Liver (tissue), 2 donors: Measurements from ENCODE around the gene C1QL1.

ENCODE experiments used
- CTCF ChIP-seq: fragments of 150-350 bp; IDR thresholded peaks from 2 replicates; pipeline ENCODE4 v1.5.1; 2017; ENCODE audit warnings: improper control_type of control experiment, low read depth, low read length; ENCODE audit not compliant: missing input control
- TF ChIP-seq, protein P1 (sequence below): IDR thresholded peaks from 2 replicates; pipeline ENCODE4 v1.6.1; 2016; ENCODE audit warnings: antibody characterized with exemption, mild to moderate bottlenecking
- donor health status: healthy.

- TF ChIP-seq, protein P1, sequence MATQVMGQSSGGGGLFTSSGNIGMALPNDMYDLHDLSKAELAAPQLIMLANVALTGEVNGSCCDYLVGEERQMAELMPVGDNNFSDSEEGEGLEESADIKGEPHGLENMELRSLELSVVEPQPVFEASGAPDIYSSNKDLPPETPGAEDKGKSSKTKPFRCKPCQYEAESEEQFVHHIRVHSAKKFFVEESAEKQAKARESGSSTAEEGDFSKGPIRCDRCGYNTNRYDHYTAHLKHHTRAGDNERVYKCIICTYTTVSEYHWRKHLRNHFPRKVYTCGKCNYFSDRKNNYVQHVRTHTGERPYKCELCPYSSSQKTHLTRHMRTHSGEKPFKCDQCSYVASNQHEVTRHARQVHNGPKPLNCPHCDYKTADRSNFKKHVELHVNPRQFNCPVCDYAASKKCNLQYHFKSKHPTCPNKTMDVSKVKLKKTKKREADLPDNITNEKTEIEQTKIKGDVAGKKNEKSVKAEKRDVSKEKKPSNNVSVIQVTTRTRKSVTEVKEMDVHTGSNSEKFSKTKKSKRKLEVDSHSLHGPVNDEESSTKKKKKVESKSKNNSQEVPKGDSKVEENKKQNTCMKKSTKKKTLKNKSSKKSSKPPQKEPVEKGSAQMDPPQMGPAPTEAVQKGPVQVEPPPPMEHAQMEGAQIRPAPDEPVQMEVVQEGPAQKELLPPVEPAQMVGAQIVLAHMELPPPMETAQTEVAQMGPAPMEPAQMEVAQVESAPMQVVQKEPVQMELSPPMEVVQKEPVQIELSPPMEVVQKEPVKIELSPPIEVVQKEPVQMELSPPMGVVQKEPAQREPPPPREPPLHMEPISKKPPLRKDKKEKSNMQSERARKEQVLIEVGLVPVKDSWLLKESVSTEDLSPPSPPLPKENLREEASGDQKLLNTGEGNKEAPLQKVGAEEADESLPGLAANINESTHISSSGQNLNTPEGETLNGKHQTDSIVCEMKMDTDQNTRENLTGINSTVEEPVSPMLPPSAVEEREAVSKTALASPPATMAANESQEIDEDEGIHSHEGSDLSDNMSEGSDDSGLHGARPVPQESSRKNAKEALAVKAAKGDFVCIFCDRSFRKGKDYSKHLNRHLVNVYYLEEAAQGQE = no peak
- TF ChIP-seq CTCF = no peak
These were observed 33.4 kb downstream of the C1QL1 start for GRCh38 chr17:44934745-44935105.
